ACHN (cell line): ENCODE measurements around the gene TMEM272.
A peak's percentile ranks its signal among the peaks of the same experiment; 100 is the strongest.

ENCODE experiments used
- DNase-seq: peaks from one replicate; pipeline ENCODE4 v3.0.0-alpha.2; 2015
- in situ Hi-C: cut with HindIII; loops from 2 replicates; pipeline ENCODE4 v1.10.0; 2017; ENCODE audit warnings: low sequenced_read_pairs, low pct_ligation_motif_present, low pct_unique_long_range_greater_than_20kb

TMEM272 gene

DNA sequence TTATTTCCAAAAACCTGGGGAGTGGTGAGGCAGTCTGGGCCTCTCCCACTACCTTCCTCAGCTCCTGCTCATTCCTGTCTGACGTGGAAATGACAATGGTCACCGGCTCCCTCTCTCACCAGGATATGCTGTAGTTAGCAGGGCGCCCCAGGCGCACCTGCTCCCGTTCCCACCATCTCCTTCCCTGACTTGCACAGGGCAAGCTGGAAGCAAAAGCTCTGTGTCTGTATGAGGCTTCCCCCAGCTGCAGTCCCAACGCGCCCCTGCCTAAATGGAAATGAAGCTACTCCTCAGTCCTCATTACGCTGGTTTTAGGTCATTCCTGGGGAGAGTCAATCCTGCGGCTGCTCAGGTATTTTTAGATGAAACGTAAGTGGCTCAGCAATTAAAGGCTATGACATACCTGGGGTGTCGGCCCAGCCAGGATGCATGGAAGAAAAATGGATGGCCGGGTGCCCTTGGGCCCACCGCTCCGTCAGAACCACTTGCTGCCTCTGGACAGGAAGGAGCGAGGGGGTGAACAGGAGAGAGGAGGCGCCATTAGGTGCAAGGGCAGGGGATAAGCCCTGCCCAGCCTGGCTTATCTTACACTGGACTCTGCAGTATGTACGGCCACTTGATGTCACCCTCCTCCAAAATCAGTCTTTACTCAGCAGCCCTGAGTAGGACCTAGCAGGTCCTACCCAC is 73.4 kb downstream of the TMEM272 start:
- no peak for DNase-seq
- in situ Hi-C loops: no loop called here

DNA sequence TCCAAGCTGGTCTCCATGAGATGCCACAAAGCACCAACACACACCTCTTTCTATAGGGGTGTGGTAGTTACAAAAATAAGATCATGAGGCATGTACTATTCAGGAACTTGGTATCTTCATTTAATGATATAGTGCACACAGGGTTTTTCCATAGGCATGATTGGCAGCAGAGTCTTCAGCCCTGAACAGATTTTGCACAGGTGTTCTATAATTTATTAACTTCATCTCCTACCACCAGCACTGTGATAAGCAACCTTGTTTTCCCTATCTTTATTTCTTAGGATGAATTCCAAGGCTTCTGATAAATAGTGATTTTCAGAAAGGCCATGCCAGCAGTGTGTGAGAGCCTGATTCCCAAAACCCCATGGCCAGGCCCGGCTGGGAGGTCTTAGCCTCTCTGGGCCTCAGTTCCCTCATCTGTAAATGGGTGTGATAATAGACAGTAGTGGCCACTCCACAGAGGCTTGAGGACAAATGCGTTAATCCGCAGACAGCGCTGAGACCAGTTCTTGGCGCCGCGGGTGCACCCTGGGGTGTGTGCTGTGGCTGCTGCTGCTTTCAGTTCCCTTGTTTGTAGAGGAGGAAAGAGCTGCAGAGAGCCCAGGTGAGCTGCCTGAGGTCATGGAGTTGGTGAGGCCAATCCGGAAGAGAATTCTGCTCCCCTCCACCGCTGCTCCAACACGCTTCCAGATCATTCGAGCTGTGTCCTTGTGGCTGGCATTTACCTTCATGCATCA is 74.1 kb downstream of the TMEM272 start:
- no peak for DNase-seq
- in situ Hi-C loops: no loop called here

DNA sequence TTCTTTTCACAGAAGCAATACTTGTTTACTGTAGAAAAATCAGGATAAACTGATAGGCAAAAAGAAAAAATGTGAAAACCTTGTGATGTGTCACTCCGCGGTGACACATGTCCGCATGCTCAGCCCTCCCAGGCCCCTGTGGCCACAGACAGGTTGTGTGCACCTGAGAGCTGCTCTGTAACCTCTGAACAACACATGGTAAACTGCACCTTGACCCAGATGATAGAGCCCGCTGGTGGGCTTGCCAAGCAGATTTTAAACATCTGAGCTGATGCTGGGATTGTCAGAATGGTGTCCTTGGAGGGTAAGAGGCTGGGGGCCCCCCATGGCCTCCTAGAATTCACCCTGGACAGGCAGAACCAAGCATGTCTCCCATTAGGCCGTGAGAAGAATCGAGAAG is 74.8 kb downstream of the TMEM272 start:
- no peak for DNase-seq
- in situ Hi-C loops: no loop called here

DNA sequence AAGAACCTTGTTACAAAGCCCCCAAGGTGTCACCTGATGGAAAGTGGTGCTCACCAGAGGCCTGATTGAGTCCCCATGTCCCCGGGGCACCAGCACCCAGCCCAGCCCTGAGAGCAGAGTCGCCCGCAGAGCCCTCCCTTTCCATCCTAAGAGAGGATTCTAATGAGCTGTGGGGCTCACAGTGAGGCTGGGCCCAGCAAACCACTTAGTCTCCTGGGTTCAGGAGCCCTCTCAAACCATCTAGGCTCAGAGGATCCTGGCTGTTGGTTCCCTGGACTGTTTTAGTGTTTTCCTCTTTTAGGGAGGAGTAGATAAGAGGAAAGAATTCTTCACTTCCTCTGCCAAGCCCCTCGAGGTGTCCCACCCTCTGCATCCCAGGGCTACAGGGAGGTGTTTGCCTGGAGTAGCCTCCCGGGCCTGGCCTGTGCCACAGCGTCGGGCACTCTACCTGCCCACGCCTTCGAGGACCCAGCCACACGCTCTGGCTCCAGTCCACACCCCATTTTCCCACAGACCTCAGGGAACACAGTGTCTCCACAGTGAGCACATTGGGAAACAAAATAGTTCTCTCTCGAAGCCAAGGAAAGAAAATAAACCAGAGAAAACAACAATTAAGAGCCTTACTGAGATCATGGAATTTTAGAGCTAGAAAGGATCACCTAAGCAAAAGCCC is 75.4 kb downstream of the TMEM272 start:
- in situ Hi-C loops: no loop called here
- no peak for DNase-seq

DNA sequence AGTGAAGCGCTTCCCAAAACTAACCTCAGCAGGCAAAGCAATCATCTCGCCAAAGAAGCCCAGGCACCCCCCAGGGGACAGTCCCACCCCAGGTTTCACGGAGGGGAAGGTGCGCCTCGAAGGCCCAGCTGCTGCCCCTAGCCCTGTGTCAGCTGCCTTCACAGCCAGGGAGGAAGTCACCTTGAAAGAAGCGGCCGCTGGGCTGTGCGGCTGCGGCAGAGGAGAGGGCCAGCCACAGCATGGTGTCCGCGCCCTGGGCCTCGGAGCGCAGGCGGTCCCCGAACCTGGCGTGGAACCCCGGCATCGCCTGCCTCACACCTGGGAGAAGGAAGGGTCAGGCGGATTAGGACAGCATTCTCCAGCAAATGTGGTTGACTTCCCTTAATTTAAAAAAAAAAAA is 76.0 kb downstream of the TMEM272 start:
- in situ Hi-C loops: no loop called here

DNA sequence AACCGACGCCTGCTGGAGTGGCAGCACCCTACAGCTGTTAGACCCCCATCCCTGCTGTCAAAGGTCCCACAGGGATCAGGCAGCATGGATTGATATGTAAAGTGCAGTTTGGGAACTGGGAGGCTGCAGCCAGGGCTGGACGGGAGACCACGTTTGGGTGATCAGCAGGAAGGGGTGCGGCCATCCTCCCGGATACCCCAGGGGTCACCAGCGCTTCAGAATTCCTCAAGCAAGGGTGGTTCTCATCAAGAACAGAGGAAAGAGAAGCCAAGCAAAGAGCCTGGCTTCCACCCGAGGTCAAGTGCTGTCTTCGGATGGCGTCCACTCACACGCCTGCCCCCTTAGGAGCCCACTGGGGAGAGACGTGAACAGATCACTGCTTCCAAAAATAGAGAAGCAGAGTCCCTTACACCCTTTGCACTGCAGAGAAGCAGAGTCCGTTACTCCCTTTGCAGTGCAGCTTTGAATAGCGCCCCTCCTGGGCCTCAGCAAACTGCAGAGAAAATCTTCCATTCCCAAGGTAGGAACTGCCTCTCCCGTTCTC is 76.5 kb downstream of the TMEM272 start:
- DNase-seq: no peak
- in situ Hi-C loops: no loop called here

More for the DNA sequence above, 76.0 kb downstream of the TMEM272 start:
- DNase-seq: no peak

DNA sequence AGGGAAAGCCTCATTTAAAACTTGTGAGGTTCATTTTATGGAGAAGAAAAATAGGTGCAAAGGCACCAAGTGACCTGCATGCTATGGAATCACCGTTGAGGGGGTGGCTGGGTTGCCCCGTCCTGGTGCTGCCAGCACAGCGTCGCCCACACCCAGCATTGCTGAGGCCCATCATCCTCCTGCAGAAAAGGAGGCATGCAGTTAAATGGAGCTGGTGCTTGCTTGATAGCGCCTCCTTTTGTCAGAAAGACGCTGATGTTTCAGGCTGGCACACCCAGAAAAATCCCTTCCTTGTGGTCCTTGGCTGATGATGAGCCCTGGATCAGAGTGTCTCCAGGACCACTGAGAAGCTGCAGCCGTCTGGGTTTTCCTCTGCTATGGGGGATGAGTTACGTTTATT is 77.9 kb downstream of the TMEM272 start:
- in situ Hi-C loops: no loop called here
- DNase-seq: no peak

DNA sequence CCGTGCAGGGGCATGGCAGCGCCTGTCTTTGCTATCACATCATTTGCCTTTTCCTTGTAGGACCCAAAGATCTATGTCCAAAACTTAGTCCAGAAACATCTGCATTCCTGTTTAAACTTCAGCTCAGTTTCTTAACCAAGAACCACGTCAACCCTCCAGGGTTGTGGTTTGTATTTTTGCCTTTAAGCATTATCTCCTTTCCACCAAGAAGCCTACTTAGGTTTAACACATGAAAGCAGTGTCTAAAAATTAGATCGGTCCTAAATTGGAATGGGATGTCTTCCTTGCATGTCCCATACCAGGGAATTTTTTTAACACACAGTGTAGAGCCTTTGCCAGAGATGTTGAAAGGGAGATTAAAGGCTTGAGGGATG is 79.8 kb downstream of the TMEM272 start:
- no peak for DNase-seq
- in situ Hi-C loops: no loop called here

DNA sequence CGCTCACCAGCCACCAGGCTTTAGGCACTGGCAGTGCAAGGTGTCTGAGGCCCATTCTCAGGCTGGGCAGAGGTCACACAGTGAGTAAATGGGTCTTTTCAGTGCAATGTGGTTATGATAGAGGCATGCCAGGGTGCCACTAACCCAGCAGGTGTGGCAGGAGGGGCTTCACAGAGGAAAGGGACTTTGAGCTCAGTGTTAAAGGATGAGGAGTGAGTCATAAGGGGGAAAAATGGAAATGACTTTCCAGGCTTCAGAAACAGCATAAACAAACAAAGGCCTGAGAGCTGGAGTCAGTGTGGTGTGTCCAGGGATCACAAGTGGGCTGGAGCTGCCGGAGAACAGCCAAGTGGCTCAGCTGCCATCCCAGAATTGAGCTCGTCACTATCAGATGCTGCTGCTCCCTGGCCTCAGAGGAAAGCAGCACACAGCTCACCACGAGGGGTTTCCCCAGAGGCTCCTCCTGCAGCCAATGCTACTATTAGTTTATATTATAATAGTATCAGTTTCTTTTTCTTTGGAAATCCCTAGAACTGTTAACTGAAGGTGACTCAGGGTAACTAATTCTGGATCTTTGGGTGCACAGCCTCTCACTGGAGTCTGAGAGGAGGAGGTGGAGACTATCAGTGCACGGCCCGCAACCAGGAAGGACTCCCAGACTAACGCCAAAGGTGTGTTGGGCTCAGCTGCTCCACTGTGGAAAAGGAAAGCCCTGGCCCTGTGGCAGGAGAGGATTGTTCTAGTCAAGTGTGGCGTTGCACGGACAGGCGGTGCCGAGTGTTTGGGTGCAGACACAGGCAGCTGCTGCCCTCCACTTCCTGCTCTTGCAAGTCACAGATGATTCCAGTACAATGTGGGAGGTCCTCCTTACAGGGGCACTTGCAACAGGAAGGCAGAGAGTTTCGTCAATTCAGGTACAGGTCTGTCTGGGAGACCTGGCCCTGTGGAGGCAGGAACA is 80.5 kb downstream of the TMEM272 start:
- in situ Hi-C loops: no loop called here
- peak; percentile 63 for DNase-seq

DNA sequence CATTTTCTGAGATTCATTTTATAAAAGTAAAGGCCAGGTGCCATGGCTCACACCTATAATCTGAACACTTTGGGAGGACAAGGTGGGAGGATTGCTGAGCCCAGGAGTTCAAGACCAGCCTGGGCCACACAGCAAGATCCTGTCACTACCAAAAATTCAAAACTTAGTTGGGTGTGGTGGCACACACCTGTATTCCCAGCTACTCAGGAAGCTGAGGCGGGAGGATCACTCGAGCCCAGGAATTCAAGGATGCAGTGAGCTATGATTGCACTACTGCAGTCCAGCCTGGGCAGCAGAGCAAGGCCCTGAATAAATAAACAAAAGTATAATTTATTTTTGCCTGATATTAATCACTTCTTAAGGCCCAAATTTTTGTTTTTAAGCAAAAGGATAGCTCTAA is 81.5 kb downstream of the TMEM272 start:
- in situ Hi-C loops: no loop called here
- DNase-seq: no peak
